ENCODE measurements around the gene PRM2.

PRM2 gene

GRCh38 chr16:11319529-11320146, 43.4 kb upstream of the PRM2 start:
- no peak for DNase-seq (ENCODE audit: low read depth)
- H3K4me3 ChIP-seq (ENCODE audit: low read depth, low read length): no peak overlapping the region
- TF ChIP-seq CTCF (IDR thresholded peaks at IDR 0.05; ENCODE audit: low read depth, low read length, missing control alignments): no peak

- no peak for TF ChIP-seq CTCF (IDR thresholded peaks at IDR 0.05; ENCODE audit: low read depth, low read length, missing control alignments)
- no peak overlapping the region for H3K4me3 ChIP-seq (ENCODE audit: low read depth, low read length)
- DNase-seq (ENCODE audit: low read depth): no peak
These were observed 42.5 kb upstream of the PRM2 start for GRCh38 chr16:11318817-11319216.

GRCh38 chr16:11316331-11317015, 40.2 kb upstream of the PRM2 start:
- no peak overlapping the region for H3K4me3 ChIP-seq (ENCODE audit: low read depth, low read length)
- TF ChIP-seq CTCF (IDR thresholded peaks at IDR 0.05; ENCODE audit: low read depth, low read length, missing control alignments): no peak
- no peak for DNase-seq (ENCODE audit: low read depth)

DNA sequence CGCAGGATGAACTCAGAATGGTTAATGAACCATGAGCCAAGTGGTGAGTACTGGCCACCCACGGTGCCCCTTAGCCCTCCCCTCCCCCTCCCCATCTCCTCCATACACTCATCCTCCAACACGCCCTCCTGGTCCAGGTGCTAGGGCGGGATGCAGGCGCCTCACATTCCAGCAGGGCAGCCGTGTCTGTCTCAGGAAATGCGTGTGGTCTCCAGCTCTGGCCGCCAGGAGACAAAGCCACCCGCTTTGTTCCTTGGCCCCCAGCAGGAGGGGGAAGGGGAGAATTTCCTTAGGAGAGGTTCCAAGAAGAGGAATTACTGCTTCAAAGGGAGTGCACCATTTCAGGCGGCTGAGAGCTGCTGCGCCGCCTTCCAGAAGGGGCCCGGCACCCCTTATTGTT, 39.2 kb upstream of the PRM2 start:
- H3K4me3 ChIP-seq (ENCODE audit: low read depth, low read length): no peak overlapping the region
- no peak for DNase-seq (ENCODE audit: low read depth)
- no peak for TF ChIP-seq CTCF (IDR thresholded peaks at IDR 0.05; ENCODE audit: low read depth, low read length, missing control alignments)

- no peak for DNase-seq (ENCODE audit: low read depth)
- no peak for TF ChIP-seq CTCF (IDR thresholded peaks at IDR 0.05; ENCODE audit: low read depth, low read length, missing control alignments)
These were observed 38.1 kb upstream of the PRM2 start for GRCh38 chr16:11314309-11314894.

GRCh38 chr16:11313493-11314308, 37.4 kb upstream of the PRM2 start:
- no peak overlapping the region for H3K4me3 ChIP-seq (ENCODE audit: low read depth, low read length)
- DNase-seq (ENCODE audit: low read depth): no peak
- no peak for TF ChIP-seq CTCF (IDR thresholded peaks at IDR 0.05; ENCODE audit: low read depth, low read length, missing control alignments)

More at GRCh38 chr16:11314309-11314894, 38.1 kb upstream of the PRM2 start:
- no peak overlapping the region for H3K4me3 ChIP-seq (ENCODE audit: low read depth, low read length)
